Kidney (tissue), 14 donors: ENCODE measurements around the gene LENG9. TPM values are rescaled to one million over a fixed set of nuclear protein-coding genes. Genes with fewer than 3 reads are reported as not detected.

Source experiments
- DNase-seq, 5 donors: peaks; one replicate each; pipeline ENCODE4 v3.0.0-alpha.2; 2013 to 2020
- FAIRE-seq: peaks from 2 replicates; lab custom pipeline; 2012; peaks lifted over from hg19 to GRCh38; lab: Jason Lieb, UNC
- H3K27ac ChIP-seq, 2 donors: one replicate each; pipeline ENCODE4 v1.7.0; 2013; ENCODE audit warnings: low read depth in 2 of 2, low read length in 2 of 2, inconsistent platforms in 1 of 2
- H3K27me3 ChIP-seq: one replicate; pipeline ENCODE4 v1.7.1; 2013; ENCODE audit warnings: low read length, inconsistent platforms; ENCODE audit not compliant: control insufficient read depth, insufficient read depth
- H3K36me3 ChIP-seq, 3 donors: one replicate each; pipeline versions ENCODE4 v1.7.0 to v1.7.1; 2013; ENCODE audit warnings: low read length in 3 of 3, control low read depth in 1 of 3, inconsistent platforms in 1 of 3; ENCODE audit not compliant: insufficient read depth in 3 of 3, control insufficient read depth in 2 of 3
- H3K4me1 ChIP-seq, 3 donors: one replicate each; pipeline versions ENCODE4 v1.7.0 to v1.7.1; 2013; ENCODE audit warnings: low read length in 3 of 3, inconsistent platforms in 1 of 3, low read depth in 1 of 3; ENCODE audit not compliant: control insufficient read depth in 2 of 3, insufficient read depth in 2 of 3
- H3K4me3 ChIP-seq, 3 donors: one replicate each; pipeline versions ENCODE4 v1.7.0 to v1.8.1; 2013; ENCODE audit warnings: low read length in 3 of 3, control low read depth in 1 of 3, inconsistent platforms in 1 of 3
- H3K9ac ChIP-seq, 3 donors: one replicate each; pipeline versions ENCODE4 v1.7.0 to v1.7.1; 2013; ENCODE audit warnings: low read length in 3 of 3, control low read depth in 1 of 3, inconsistent platforms in 1 of 3
- H3K9me3 ChIP-seq, 3 donors: one replicate each; pipeline versions ENCODE4 v1.7.0 to v1.7.1; 2013; ENCODE audit warnings: low read length in 3 of 3, control low read depth in 1 of 3, inconsistent platforms in 1 of 3; ENCODE audit not compliant: control insufficient read depth in 2 of 3, insufficient read depth in 1 of 3
- intact Hi-C: fragments of 100-400 bp; cut with DNase I; formaldehyde crosslinking; loops from one replicate; pipeline ENCODE4 v1.11.1; 2022
- polyA plus RNA-seq: library from polyadenylated mRNA; stranded (reverse); fragments of 350-450 nt; fragmentation: Illumina TruSeq; extraction: RNeasy Lipid Tissue Mini Kit (QIAGEN cat#74804); gene quantifications from one replicate; pipeline ENCODE4 v1.2.3, GENCODE V29; 2014; ENCODE audit warnings: low read depth, low replicate concordance; ENCODE audit not compliant: insufficient read depth
- total RNA-seq: library from RNA; stranded (reverse); fragmentation: NEBNext Ultra II Directional; extraction: Animal tissue kit (Norgen Biotek cat#: 25700); gene quantifications from one replicate; pipeline ENCODE4 v1.2.1, GENCODE V29; 2021
- TF ChIP-seq, protein P1 (sequence below): IDR thresholded peaks from 3 replicates; pipeline ENCODE4 v1.5.1; 2012; ENCODE audit warnings: mild to moderate bottlenecking, moderate library complexity, borderline replicate concordance; ENCODE audit not compliant: insufficient read depth; ENCODE audit errors: extremely low read depth
- donor health status: control.
- donor health status: control.
- donor health status: control.
- donor health status: control.
- donor health status: control.
- donor health status: DM: yes; HTN: yes; CAD: no.
- donor health status: Normal renal cell carcinoma (clear cell type).

LENG9 gene
- total and polyA plus RNA-seq, 2 donors from 2014 or later = 2.0 to 6.8 TPM

DNA sequence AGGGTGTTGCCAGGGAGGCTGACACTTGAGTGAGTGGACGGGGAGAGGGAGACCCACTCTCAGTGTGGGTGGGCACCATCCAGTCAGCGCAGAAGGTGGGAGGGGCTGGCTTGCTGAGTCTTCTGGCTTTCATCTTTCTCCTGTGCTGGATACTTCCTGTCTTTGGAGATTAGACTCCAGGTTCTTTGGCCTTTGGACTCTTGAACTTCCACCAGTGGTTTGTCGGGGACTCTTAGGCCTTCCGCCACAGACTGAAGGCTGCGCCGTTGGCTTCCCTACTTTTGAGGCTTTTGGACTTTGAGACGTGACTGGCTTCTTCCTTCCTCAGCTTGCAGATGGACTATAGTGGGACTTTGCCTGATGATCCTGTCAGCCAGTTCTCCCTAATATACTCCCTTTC lies 18.8 kb downstream of the LENG9 start:
- H3K9me3 ChIP-seq = no peaks in the 10 kb centered on the region
- TF ChIP-seq, protein P1, sequence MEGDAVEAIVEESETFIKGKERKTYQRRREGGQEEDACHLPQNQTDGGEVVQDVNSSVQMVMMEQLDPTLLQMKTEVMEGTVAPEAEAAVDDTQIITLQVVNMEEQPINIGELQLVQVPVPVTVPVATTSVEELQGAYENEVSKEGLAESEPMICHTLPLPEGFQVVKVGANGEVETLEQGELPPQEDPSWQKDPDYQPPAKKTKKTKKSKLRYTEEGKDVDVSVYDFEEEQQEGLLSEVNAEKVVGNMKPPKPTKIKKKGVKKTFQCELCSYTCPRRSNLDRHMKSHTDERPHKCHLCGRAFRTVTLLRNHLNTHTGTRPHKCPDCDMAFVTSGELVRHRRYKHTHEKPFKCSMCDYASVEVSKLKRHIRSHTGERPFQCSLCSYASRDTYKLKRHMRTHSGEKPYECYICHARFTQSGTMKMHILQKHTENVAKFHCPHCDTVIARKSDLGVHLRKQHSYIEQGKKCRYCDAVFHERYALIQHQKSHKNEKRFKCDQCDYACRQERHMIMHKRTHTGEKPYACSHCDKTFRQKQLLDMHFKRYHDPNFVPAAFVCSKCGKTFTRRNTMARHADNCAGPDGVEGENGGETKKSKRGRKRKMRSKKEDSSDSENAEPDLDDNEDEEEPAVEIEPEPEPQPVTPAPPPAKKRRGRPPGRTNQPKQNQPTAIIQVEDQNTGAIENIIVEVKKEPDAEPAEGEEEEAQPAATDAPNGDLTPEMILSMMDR = no peak
- H3K27me3 ChIP-seq = no peaks in the 10 kb centered on the region
- H3K36me3 ChIP-seq = no peaks in the 10 kb centered on the region
- H3K4me3 ChIP-seq = no peak overlapping the region
- H3K4me1 ChIP-seq = peaks cover 0 to 8% (median 8%) of the 10 kb centered on the region in 3 donors
- FAIRE-seq (no peak), DNase-seq (peak in 1 of 5 donors; percentile 48)
- intact Hi-C loops = no loop called here
- no peak overlapping the region for H3K9ac ChIP-seq
- H3K27ac ChIP-seq = no peak overlapping the region

DNA sequence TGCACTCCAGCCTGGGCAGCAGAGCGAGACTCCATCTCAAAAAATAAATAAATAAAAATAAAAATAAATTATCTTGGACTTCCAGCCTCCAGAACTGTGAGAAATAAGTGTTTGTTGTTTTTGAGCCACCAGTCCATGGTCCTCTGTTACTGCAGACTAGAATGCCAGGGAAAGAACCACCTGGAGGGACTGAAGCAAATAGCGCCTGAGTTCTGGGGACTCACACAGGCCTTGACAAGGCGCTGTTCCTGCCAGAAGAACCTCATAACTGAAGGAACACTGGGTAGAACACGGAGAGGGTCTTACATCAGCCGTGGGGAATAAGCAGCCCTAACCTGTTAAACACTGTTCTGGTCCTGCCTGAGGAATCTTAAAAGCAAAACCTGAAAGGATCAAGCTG lies 22.9 kb downstream of the LENG9 start:
- FAIRE-seq (no peak), DNase-seq (no peak)
- Histone ChIP-seq H3K9ac (no peak overlapping the region), H3K9me3 (no peaks in the 10 kb centered on the region), H3K4me1 (peaks cover 0 to 4% (median 3%) of the 10 kb centered on the region in 3 donors), H3K27me3 (no peaks in the 10 kb centered on the region), H3K4me3 (no peak overlapping the region), H3K27ac (no peak overlapping the region), H3K36me3 (no peaks in the 10 kb centered on the region)
- TF ChIP-seq, protein P1 = no peak
- intact Hi-C loops = no loop called here

DNA sequence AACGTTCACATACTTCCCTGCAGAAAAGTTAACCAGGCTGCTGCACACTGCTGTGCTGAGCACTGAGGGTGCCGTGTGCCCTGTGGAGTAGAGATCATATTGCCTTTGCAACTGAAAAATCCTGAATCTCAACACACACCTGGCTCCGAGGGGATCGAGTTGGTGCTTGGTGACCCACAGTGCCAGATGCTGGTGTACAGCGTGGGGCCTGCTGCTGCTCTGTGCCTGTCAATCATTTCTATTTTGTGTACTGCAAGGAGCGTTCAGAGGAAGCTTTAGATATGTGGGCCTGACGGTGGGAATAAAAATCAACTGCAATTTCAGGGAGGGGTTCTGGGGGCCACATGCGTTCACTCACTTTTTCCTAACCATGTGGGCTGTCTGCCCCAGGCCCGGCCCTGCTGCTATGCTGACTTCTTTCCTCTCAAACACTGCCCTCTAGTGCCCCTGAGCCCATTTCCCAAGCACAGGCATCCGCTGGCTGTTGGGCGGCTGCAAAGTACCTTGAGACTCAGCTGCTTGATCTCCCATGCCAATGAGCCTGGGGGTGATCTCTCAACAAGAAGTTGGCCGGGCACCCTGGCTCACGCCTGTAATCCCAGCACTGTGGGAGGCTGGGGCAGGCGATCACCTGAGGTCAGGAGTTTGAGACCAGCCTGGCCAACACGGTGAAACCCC lies 24.3 kb downstream of the LENG9 start:
- H3K9me3 ChIP-seq = no peaks in the 10 kb centered on the region
- FAIRE-seq (no peak), DNase-seq (peak in 3 of 5 donors; percentile 53 to 64 (median 62))
- no peaks in the 10 kb centered on the region for H3K36me3 ChIP-seq
- H3K9ac ChIP-seq = peak overlapping the region in 1 of 3 donors; percentile 1
- H3K27ac ChIP-seq = no peak overlapping the region
- peaks cover 0 to 6% (median 3%) of the 10 kb centered on the region in 3 donors for H3K4me1 ChIP-seq
- H3K4me3 ChIP-seq = no peak overlapping the region
- no peaks in the 10 kb centered on the region for H3K27me3 ChIP-seq
- TF ChIP-seq, protein P1 = peak; percentile 37
- intact Hi-C loops = no loop called here
